Measurements from ENCODE around the gene CD33.

The CD33 gene

GRCh38 chr19:51259348-51260245, 34.7 kb downstream of the CD33 start:
- WGBS: 63% methylated on average over 5 of the region's 5 CpGs
- H3K27me3 ChIP-seq (ENCODE audit: insufficient read depth, low read length): no peaks in the 10 kb centered on the region
- H3K27ac ChIP-seq (ENCODE audit: low read depth, low read length): no peak overlapping the region
- H3K4me1 ChIP-seq (ENCODE audit: insufficient read depth, low read length): peaks cover 6% of the 10 kb centered on the region
- no peaks in the 10 kb centered on the region for H3K9me3 ChIP-seq (ENCODE audit: insufficient read depth, low read depth, low read length)
- H3K4me3 ChIP-seq (ENCODE audit: low read length): no peak overlapping the region
- H3K36me3 ChIP-seq (ENCODE audit: insufficient read depth, low read length): no peaks in the 10 kb centered on the region
- H3K9ac ChIP-seq (ENCODE audit: low read depth, low read length): no peak overlapping the region

DNA sequence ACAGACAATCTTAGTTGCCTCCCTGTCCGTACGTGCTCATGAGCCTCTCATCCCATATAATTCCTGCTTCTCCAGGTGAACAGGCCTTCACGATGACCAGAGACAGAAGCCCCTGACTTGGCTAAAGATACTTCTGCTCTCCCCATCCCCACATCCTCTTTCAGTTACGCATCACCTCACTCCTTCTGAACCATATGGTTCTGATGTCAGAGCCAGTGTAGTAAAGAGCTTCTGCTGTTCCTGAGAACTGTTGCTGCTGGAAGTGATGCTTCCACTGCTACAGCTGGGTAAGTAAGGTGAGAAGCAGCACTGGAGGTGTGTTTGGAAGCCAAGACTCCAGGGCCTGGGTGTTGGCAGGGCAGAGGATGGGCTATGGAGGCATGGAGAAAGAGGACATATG, 38.9 kb downstream of the CD33 start:
- Histone ChIP-seq H3K4me3 (ENCODE audit: low read length) (no peak overlapping the region), H3K27me3 (ENCODE audit: insufficient read depth, low read length) (no peaks in the 10 kb centered on the region), H3K9ac (ENCODE audit: low read depth, low read length) (no peak overlapping the region), H3K4me1 (ENCODE audit: insufficient read depth, low read length) (no peaks in the 10 kb centered on the region), H3K36me3 (ENCODE audit: insufficient read depth, low read length) (no peaks in the 10 kb centered on the region), H3K9me3 (ENCODE audit: insufficient read depth, low read depth, low read length) (no peaks in the 10 kb centered on the region), H3K27ac (ENCODE audit: low read depth, low read length) (no peak overlapping the region)
- 93% methylated on average over 4 of the region's 4 CpGs for WGBS

DNA sequence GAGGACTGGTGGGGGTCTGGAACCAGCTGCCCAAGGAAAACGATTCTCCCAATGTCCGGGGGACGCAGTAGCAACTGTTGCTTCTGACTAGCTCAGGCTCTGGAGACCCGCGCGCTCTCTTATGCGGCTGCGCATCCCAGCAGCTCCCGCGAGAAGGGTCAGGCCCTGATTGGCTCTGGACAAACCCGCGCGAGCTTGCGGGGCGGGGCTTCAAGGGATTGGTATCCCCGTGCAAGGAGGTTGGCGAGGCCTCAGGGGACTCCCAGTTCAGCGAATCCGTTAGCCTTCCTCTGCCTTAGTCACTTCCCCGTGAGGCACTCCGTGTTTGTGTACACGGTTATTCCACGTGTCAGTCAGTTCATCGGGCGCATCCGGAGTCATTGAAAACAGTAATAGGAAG, 46.2 kb downstream of the CD33 start:
- Histone ChIP-seq H3K36me3 (ENCODE audit: insufficient read depth, low read length) (no peaks in the 10 kb centered on the region), H3K9ac (ENCODE audit: low read depth, low read length) (no peak overlapping the region), H3K4me1 (ENCODE audit: insufficient read depth, low read length) (no peaks in the 10 kb centered on the region), H3K9me3 (ENCODE audit: insufficient read depth, low read depth, low read length) (no peaks in the 10 kb centered on the region), H3K4me3 (ENCODE audit: low read length) (no peak overlapping the region), H3K27ac (ENCODE audit: low read depth, low read length) (no peak overlapping the region), H3K27me3 (ENCODE audit: insufficient read depth, low read length) (no peaks in the 10 kb centered on the region)
- WGBS: 93% methylated on average over 26 of the region's 26 CpGs

GRCh38 chr19:51272183-51272810, 47.4 kb downstream of the CD33 start:
- no peak overlapping the region for H3K9ac ChIP-seq (ENCODE audit: low read depth, low read length)
- no peak overlapping the region for H3K27ac ChIP-seq (ENCODE audit: low read depth, low read length)
- no peaks in the 10 kb centered on the region for H3K27me3 ChIP-seq (ENCODE audit: insufficient read depth, low read length)
- H3K4me1 ChIP-seq (ENCODE audit: insufficient read depth, low read length): no peaks in the 10 kb centered on the region
- WGBS: 86% methylated on average over 6 of the region's 6 CpGs
- no peak overlapping the region for H3K4me3 ChIP-seq (ENCODE audit: low read length)
- no peaks in the 10 kb centered on the region for H3K9me3 ChIP-seq (ENCODE audit: insufficient read depth, low read depth, low read length)
- H3K36me3 ChIP-seq (ENCODE audit: insufficient read depth, low read length): no peaks in the 10 kb centered on the region

DNA sequence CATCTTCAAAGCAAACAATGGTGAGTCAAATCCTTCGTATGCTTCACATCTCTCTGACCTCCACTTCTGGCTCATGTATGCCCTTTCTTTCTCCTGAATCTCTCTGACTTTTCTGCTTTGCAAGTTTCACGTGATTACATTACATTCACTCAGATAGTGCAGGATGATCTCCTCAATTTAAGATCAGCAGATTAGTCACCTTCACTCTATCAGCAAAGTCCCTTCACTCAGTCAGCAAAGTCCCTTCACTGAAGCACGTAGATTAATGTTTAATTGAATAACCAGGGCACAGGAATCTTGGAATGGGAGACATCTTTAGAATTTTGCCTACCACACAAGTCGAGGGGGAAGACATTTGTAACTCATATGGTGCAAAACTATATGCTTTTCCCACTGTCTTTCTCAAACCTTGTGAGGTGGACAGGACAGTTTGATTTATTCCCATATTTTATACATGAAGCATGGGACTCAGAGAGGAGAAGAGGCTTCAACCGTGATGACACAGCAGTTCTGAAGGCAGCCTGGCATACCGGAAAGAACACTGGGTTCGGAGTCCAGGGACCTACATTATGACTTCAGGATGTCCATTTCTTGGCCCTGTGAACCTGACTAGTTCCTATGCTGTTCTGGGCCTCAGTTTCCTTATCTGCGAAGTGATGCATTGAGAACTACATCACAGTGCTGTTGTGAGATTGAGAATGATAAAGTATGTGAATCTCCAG, 49.3 kb downstream of the CD33 start:
- Histone ChIP-seq H3K27me3 (ENCODE audit: insufficient read depth, low read length) (no peaks in the 10 kb centered on the region), H3K4me3 (ENCODE audit: low read length) (no peak overlapping the region)
- WGBS: 94% methylated on average over 8 of the region's 8 CpGs

GRCh38 chr19:51277112-51277511, 52.2 kb downstream of the CD33 start:
- H3K9me3 ChIP-seq (ENCODE audit: insufficient read depth, low read depth, low read length): peaks cover 9% of the 10 kb centered on the region; the same call in 1 of the 2 replicates
- no peak overlapping the region for H3K9ac ChIP-seq (ENCODE audit: low read depth, low read length)
- H3K4me3 ChIP-seq (ENCODE audit: low read length): no peak overlapping the region
- H3K4me1 ChIP-seq (ENCODE audit: insufficient read depth, low read length): no peaks in the 10 kb centered on the region
- no peak overlapping the region for H3K27ac ChIP-seq (ENCODE audit: low read depth, low read length)
- no peaks in the 10 kb centered on the region for H3K27me3 ChIP-seq (ENCODE audit: insufficient read depth, low read length)
- no peaks in the 10 kb centered on the region for H3K36me3 ChIP-seq (ENCODE audit: insufficient read depth, low read length)
- WGBS: 85% methylated on average over 2 of the region's 3 CpGs

More for the DNA sequence above, 49.3 kb downstream of the CD33 start:
- Histone ChIP-seq H3K9ac (ENCODE audit: low read depth, low read length) (no peak overlapping the region), H3K36me3 (ENCODE audit: insufficient read depth, low read length) (no peaks in the 10 kb centered on the region), H3K9me3 (ENCODE audit: insufficient read depth, low read depth, low read length) (no peaks in the 10 kb centered on the region), H3K27ac (ENCODE audit: low read depth, low read length) (no peak overlapping the region), H3K4me1 (ENCODE audit: insufficient read depth, low read length) (no peaks in the 10 kb centered on the region)

DNA sequence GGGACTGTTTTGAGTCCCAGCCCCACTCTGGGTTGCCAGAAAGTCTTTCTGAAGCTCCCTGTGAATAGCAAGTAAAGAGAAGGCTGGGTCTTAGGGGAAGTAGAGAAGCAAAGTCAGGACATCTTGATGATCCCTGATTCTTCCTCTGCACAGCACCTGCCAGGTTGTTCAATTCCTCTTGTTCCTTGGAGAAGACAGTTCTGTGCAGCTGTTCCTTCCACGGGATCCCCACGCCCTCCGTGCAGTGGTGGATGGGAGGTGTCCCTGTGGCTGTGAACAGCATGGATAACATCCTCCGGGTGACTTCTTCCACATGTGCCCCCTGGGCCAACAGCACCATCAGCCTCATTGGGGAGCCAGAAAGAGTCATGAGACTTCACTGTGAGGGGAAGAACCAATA, 57.5 kb downstream of the CD33 start:
- Histone ChIP-seq H3K9ac (ENCODE audit: low read depth, low read length) (no peak overlapping the region), H3K4me1 (ENCODE audit: insufficient read depth, low read length) (no peaks in the 10 kb centered on the region), H3K27me3 (ENCODE audit: insufficient read depth, low read length) (no peaks in the 10 kb centered on the region), H3K9me3 (ENCODE audit: insufficient read depth, low read depth, low read length) (peaks cover 9% of the 10 kb centered on the region; the same call in 1 of the 2 replicates), H3K4me3 (ENCODE audit: low read length) (no peak overlapping the region), H3K27ac (ENCODE audit: low read depth, low read length) (no peak overlapping the region), H3K36me3 (ENCODE audit: insufficient read depth, low read length) (no peaks in the 10 kb centered on the region)
- WGBS: 91% methylated on average over 4 of the region's 4 CpGs

DNA sequence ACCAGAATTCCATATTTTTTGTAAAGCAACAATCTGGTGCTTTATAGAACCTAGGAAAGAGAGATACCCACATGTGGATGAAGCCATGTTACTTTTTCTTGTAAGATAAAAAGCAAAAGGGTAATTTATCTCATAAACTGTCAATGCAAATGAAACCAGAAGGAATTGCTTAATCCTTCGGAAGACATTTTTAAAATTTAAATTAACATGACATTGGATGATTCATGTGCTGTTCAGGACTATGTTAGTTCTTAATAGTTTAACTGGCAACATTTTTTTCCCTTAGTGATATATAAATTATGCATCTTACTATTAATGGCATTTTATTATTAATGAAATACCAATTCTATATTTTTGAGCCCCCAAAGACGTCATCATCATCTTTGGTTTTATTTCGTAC, 60.8 kb downstream of the CD33 start:
- no peaks in the 10 kb centered on the region for H3K4me1 ChIP-seq (ENCODE audit: insufficient read depth, low read length)
- H3K27me3 ChIP-seq (ENCODE audit: insufficient read depth, low read length): no peaks in the 10 kb centered on the region
- no peak overlapping the region for H3K27ac ChIP-seq (ENCODE audit: low read depth, low read length)
- no peaks in the 10 kb centered on the region for H3K36me3 ChIP-seq (ENCODE audit: insufficient read depth, low read length)
- no peak overlapping the region for H3K9ac ChIP-seq (ENCODE audit: low read depth, low read length)
- H3K4me3 ChIP-seq (ENCODE audit: low read length): no peak overlapping the region
- WGBS: 100% methylated on average over 2 of the region's 3 CpGs
- H3K9me3 ChIP-seq (ENCODE audit: insufficient read depth, low read depth, low read length): peaks cover 2% of the 10 kb centered on the region; the same call in 1 of the 2 replicates
